ENCODE measurements around the gene NEK3.
A peak's percentile ranks its signal among the peaks of the same experiment; 100 is the strongest.

- TF ChIP-seq CTCF (IDR thresholded peaks at IDR 0.05): no peak
- TF ChIP-seq POLR2A (IDR thresholded peaks at IDR 0.05): peak in 1 of 4 donors; percentile 13
Observed at GRCh38 chr13:52159159-52159982, at the start of gene NEK3.
